Measurements from ENCODE around the gene SLC35D2.

SLC35D2 gene

DNA sequence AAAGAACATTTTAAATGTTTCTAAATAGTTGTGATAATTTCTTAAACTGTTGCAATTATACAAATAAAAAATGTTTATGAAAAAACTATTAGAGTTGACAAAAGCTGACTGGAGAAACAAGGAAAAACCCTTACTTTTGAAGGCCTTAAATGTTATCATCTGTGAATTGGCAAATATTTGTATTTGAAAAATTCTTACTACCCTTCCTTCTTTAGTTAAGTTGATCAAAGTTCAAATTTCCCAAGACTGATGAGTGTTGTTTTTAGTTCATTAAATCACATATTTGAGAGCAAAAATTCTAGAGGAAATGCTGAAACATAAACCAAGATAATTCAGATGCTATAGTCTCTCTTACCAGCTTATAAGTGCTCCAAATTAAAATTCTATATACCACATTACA is 2.6 kb upstream of the SLC35D2 start:
- H3K9ac ChIP-seq (ENCODE audit: low read depth, low read length, poor library complexity, severe bottlenecking) = no peak overlapping the region
- no peaks in the 10 kb centered on the region for H3K79me2 ChIP-seq (ENCODE audit: insufficient read depth, low read length)
- no peaks in the 10 kb centered on the region for H4K20me1 ChIP-seq (ENCODE audit: insufficient read depth, low read length, poor library complexity, severe bottlenecking)
- no peaks in the 10 kb centered on the region for H3F3A ChIP-seq (ENCODE audit: low read depth)
- no peaks in the 10 kb centered on the region for H3K27me3 ChIP-seq (ENCODE audit: insufficient read depth, low read length, poor library complexity, severe bottlenecking)
- no peaks in the 10 kb centered on the region for H3K9me3 ChIP-seq (ENCODE audit: insufficient read depth, low read depth, low read length)
- H3K4me2 ChIP-seq (ENCODE audit: low read depth, low read length, poor library complexity, severe bottlenecking) = no peak overlapping the region
- TF ChIP-seq, protein P1, sequence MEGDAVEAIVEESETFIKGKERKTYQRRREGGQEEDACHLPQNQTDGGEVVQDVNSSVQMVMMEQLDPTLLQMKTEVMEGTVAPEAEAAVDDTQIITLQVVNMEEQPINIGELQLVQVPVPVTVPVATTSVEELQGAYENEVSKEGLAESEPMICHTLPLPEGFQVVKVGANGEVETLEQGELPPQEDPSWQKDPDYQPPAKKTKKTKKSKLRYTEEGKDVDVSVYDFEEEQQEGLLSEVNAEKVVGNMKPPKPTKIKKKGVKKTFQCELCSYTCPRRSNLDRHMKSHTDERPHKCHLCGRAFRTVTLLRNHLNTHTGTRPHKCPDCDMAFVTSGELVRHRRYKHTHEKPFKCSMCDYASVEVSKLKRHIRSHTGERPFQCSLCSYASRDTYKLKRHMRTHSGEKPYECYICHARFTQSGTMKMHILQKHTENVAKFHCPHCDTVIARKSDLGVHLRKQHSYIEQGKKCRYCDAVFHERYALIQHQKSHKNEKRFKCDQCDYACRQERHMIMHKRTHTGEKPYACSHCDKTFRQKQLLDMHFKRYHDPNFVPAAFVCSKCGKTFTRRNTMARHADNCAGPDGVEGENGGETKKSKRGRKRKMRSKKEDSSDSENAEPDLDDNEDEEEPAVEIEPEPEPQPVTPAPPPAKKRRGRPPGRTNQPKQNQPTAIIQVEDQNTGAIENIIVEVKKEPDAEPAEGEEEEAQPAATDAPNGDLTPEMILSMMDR (conservative IDR thresholded peaks at IDR 0.05; ENCODE audit: low read length) = no peak
- TF ChIP-seq EZH2phosphoT487 (IDR thresholded peaks at IDR 0.05; ENCODE audit: borderline replicate concordance) = no peak
- peaks cover 50% of the 10 kb centered on the region for H3K36me3 ChIP-seq (ENCODE audit: insufficient read depth, low read length)
- no peak overlapping the region for H2AFZ ChIP-seq (ENCODE audit: low read length)
- no peaks in the 10 kb centered on the region for H3K9me2 ChIP-seq (replicated peaks; ENCODE audit: low read depth, low read length)
- H3K4me3 ChIP-seq (ENCODE audit: low read length, poor library complexity, severe bottlenecking) = no peak overlapping the region
- no peaks in the 10 kb centered on the region for H3K4me1 ChIP-seq (ENCODE audit: insufficient read depth, low read length, poor library complexity, severe bottlenecking)

DNA sequence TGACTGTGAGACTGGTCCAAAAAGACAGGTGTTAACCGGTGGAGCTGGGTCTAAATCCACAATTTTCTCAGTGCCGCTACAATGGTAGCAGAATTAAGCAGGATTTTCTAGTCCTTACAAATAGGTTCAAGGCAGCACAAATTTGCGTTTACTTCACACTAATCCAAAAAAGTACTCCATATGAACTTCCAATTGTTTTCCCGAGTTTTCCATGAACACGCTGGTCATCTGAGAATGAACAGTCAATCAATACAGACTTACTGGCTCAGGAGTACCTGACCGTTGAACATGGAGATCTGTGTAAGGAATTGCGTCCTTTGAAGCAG is 709 bp downstream of the SLC35D2 start:
- Histone ChIP-seq H4K20me1 (ENCODE audit: insufficient read depth, low read length, poor library complexity, severe bottlenecking) (no peaks in the 10 kb centered on the region), H3K4me3 (ENCODE audit: low read length, poor library complexity, severe bottlenecking) (no peak overlapping the region), H2AFZ (ENCODE audit: low read length) (no peak overlapping the region), H3K27me3 (ENCODE audit: insufficient read depth, low read length, poor library complexity, severe bottlenecking) (no peaks in the 10 kb centered on the region), H3K36me3 (ENCODE audit: insufficient read depth, low read length) (peaks cover 18% of the 10 kb centered on the region), H3F3A (ENCODE audit: low read depth) (no peaks in the 10 kb centered on the region), H3K79me2 (ENCODE audit: insufficient read depth, low read length) (no peaks in the 10 kb centered on the region), H3K4me2 (ENCODE audit: low read depth, low read length, poor library complexity, severe bottlenecking) (no peak overlapping the region), H3K9me3 (ENCODE audit: insufficient read depth, low read depth, low read length) (no peaks in the 10 kb centered on the region), H3K9ac (ENCODE audit: low read depth, low read length, poor library complexity, severe bottlenecking) (no peak overlapping the region), H3K4me1 (ENCODE audit: insufficient read depth, low read length, poor library complexity, severe bottlenecking) (no peaks in the 10 kb centered on the region), H3K9me2 (replicated peaks; ENCODE audit: low read depth, low read length) (no peaks in the 10 kb centered on the region)
- TF ChIP-seq, protein P1 (conservative IDR thresholded peaks at IDR 0.05; ENCODE audit: low read length) = no peak
- TF ChIP-seq EZH2phosphoT487 (IDR thresholded peaks at IDR 0.05; ENCODE audit: borderline replicate concordance) = no peak

DNA sequence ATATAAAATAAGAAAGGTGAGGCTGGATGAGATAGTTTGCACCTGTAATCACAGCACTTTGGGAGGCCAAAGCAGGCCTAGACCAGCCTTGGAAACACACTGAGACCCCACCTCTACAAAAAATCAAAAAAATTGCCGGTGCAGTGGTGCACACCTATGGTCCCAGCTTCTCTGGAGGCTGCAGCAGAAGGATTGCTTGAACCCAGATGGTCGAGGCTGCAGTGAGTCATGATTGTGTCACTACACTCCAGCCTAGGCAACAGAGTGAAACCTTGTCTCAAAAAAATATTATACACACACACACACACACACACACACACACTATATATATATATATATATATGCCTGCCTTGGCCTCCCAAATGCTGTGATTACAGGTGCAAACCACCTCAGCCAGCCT is 1.3 kb downstream of the SLC35D2 start:
- Histone ChIP-seq H4K20me1 (ENCODE audit: insufficient read depth, low read length, poor library complexity, severe bottlenecking) (no peaks in the 10 kb centered on the region), H3K9me3 (ENCODE audit: insufficient read depth, low read depth, low read length) (no peaks in the 10 kb centered on the region), H3K9me2 (replicated peaks; ENCODE audit: low read depth, low read length) (no peaks in the 10 kb centered on the region), H3F3A (ENCODE audit: low read depth) (no peaks in the 10 kb centered on the region), H2AFZ (ENCODE audit: low read length) (no peak overlapping the region), H3K4me1 (ENCODE audit: insufficient read depth, low read length, poor library complexity, severe bottlenecking) (no peaks in the 10 kb centered on the region), H3K36me3 (ENCODE audit: insufficient read depth, low read length) (peaks cover 12% of the 10 kb centered on the region), H3K27me3 (ENCODE audit: insufficient read depth, low read length, poor library complexity, severe bottlenecking) (no peaks in the 10 kb centered on the region), H3K79me2 (ENCODE audit: insufficient read depth, low read length) (no peaks in the 10 kb centered on the region), H3K4me2 (ENCODE audit: low read depth, low read length, poor library complexity, severe bottlenecking) (no peak overlapping the region), H3K4me3 (ENCODE audit: low read length, poor library complexity, severe bottlenecking) (no peak overlapping the region), H3K9ac (ENCODE audit: low read depth, low read length, poor library complexity, severe bottlenecking) (no peak overlapping the region)
- TF ChIP-seq EZH2phosphoT487 (IDR thresholded peaks at IDR 0.05; ENCODE audit: borderline replicate concordance) = no peak

DNA sequence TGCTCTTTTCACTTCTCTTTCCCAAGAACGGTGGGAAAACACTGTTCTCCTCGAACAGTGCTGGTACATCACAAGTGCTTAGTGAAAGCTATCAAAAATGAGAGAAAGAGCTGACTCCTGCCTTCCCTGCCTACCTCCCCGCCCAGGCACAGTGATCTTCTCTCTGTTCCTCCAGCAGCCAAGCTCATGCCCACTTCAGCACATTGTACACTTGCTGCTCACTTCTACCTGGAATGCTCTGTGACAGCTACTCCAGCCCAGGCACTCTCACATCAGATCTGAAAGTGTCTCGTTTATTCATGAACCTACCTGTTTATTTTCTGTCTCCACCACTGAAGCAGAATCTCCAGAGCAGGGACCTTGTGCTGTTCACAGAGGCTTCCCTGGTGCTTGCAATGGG is 1.8 kb downstream of the SLC35D2 start:
- Histone ChIP-seq H3F3A (ENCODE audit: low read depth) (no peaks in the 10 kb centered on the region), H4K20me1 (ENCODE audit: insufficient read depth, low read length, poor library complexity, severe bottlenecking) (no peaks in the 10 kb centered on the region), H3K27me3 (ENCODE audit: insufficient read depth, low read length, poor library complexity, severe bottlenecking) (no peaks in the 10 kb centered on the region), H3K4me1 (ENCODE audit: insufficient read depth, low read length, poor library complexity, severe bottlenecking) (no peaks in the 10 kb centered on the region), H2AFZ (ENCODE audit: low read length) (no peak overlapping the region), H3K9me3 (ENCODE audit: insufficient read depth, low read depth, low read length) (no peaks in the 10 kb centered on the region), H3K36me3 (ENCODE audit: insufficient read depth, low read length) (peaks cover 7% of the 10 kb centered on the region), H3K4me2 (ENCODE audit: low read depth, low read length, poor library complexity, severe bottlenecking) (no peak overlapping the region), H3K9ac (ENCODE audit: low read depth, low read length, poor library complexity, severe bottlenecking) (no peak overlapping the region), H3K4me3 (ENCODE audit: low read length, poor library complexity, severe bottlenecking) (no peak overlapping the region), H3K79me2 (ENCODE audit: insufficient read depth, low read length) (no peaks in the 10 kb centered on the region), H3K9me2 (replicated peaks; ENCODE audit: low read depth, low read length) (no peaks in the 10 kb centered on the region)
- no peak for TF ChIP-seq EZH2phosphoT487 (IDR thresholded peaks at IDR 0.05; ENCODE audit: borderline replicate concordance)
- TF ChIP-seq, protein P1 (conservative IDR thresholded peaks at IDR 0.05; ENCODE audit: low read length) = no peak
